ENCODE results near the gene CACNA1D.

DNA sequence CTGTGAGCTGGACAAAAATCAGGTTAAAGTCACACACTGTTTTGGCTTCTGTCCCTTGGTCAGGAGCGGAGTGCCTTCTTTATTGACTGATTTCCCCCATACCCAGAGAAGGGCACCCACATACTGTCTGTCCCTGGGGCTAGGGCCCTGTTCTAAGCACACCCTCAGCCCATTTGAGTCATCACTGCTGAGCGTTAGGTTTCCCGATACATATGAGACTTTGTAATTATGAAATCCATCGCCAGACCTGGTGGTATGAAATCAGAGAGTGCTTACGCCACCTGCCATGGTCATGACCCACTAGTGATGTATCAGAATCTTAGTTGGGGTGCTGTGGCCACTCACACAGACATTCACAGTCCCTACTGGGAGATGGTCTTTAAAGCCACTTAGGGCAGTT lies 255.0 kb downstream of the CACNA1D start:
- TF ChIP-seq, protein P1, sequence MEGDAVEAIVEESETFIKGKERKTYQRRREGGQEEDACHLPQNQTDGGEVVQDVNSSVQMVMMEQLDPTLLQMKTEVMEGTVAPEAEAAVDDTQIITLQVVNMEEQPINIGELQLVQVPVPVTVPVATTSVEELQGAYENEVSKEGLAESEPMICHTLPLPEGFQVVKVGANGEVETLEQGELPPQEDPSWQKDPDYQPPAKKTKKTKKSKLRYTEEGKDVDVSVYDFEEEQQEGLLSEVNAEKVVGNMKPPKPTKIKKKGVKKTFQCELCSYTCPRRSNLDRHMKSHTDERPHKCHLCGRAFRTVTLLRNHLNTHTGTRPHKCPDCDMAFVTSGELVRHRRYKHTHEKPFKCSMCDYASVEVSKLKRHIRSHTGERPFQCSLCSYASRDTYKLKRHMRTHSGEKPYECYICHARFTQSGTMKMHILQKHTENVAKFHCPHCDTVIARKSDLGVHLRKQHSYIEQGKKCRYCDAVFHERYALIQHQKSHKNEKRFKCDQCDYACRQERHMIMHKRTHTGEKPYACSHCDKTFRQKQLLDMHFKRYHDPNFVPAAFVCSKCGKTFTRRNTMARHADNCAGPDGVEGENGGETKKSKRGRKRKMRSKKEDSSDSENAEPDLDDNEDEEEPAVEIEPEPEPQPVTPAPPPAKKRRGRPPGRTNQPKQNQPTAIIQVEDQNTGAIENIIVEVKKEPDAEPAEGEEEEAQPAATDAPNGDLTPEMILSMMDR (IDR thresholded peaks at IDR 0.05) = no peak
- TF ChIP-seq POLR2A (IDR thresholded peaks at IDR 0.05) = no peak

Data from body of pancreas (tissue), 4 donors.